DMS153 treated with DMSO at 0.1 percent for 48 hours (cell line): ENCODE results near the gene TMEM273.

Source experiments
- DNase-seq: peaks from one replicate; lab custom pipeline; 2025; ENCODE audit not compliant: unreplicated experiment; lab: John Stamatoyannopoulos, UW

The TMEM273 gene

DNA sequence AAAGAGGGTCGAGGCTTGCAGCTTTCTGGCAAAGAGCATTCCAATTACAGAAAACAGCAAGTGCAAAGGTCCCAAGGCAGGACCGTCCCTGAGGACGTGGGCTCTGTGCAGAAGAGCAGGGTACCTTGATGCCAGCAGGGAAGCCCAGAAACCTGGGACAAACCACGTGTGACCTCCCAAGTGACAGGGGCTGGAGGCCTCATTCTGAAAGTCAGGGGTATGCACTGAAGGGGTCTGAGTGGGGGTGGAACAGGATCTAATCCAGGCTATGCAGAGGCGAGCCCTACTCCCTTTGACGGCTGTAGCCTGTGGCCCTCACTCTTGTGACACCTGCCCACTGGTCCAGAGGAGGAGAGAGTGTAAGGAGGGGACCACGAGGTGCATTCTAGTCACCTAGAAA is 22.9 kb downstream of the TMEM273 start:
- DNase-seq: no peak

DNA sequence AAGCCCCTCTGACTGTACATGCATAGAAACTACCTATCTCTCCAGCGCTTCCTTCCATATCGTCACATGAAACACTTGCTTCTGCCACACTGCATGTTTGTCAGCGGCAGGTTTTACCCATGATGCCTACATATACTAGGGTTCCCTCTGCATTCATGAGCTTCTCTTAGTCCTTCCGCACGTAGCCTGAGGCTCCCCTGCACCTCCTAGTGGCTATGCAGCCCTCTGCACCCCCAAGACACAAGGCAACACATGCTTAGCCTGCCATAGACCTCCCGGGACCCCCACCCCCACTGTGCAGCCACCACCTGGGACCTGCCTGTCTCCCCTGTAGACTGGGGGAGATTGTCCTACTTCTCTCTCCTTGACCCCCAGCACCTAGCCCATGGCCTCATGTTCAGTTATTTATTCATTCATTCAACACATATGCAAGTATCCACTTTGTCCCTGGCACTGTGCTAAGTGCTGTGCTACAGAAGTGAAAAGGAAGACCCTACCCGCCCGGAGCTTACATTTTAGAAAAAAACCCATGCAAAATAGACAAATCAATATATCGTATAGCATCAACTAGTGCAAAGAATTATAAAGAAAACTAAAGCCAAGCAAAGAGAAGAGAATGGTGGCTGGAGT is 23.5 kb downstream of the TMEM273 start:
- no peak for DNase-seq

DNA sequence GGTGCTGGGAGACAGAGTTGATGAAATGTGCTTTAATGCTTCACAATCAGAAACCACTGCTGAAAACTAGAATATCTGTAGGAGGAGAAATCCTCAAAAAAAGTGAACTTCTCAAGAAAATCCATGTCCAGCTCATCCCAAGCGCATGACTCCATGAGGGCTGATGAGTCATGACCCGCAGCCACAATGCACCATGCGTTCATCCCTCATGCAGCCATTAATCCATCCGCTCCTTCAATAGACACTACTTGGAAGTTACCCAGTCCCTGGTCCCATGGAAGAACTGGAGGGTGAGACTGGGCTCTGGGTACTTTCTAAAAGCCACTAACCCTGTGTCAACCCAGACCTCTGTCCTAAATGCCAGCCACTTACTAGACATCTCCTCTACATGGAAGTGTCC is 24.4 kb downstream of the TMEM273 start:
- DNase-seq: no peak

DNA sequence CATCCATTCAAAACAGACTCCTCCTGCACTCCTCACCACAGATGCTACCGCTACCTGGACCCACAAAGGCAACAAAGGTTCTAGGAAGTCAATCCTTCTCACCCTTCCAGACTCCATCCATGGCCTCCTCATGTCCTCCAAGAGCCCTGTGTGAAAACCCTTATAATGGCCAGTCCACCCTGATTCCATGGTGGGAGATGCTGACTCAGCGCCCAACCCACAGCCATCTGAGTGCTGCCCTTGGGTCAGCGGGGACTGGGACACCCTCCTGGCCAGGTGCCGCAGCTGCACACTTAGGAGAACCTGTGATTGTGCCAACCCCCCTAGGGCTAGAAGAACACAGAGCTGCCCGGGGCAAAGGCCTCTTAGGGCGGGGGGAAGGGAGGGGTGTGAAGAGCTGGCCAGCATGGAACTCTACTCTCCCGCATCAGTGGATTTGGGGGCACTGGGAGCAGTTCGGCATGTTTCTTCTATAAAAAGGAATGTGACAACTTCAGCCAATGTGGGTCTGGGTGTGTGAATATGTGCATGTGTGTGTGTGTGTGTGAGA is 25.4 kb downstream of the TMEM273 start:
- DNase-seq: no peak

DNA sequence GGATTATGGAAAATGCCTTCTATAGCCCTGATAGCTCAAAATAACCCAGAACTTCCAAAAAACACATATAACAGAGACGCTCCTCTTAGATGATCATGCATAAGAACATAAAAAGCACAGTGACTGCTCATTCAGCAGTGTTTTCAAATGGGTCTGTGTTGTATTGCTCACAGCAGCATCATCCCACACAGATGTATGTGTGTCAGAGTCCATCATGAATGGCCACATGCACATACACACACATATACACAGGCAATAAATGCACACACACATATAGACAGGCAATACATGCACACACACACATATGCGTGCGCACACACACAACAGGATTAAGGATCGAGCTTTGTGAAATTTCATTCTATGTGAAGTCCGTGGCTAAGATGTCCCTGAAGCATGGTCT is 26.1 kb downstream of the TMEM273 start:
- no peak for DNase-seq

DNA sequence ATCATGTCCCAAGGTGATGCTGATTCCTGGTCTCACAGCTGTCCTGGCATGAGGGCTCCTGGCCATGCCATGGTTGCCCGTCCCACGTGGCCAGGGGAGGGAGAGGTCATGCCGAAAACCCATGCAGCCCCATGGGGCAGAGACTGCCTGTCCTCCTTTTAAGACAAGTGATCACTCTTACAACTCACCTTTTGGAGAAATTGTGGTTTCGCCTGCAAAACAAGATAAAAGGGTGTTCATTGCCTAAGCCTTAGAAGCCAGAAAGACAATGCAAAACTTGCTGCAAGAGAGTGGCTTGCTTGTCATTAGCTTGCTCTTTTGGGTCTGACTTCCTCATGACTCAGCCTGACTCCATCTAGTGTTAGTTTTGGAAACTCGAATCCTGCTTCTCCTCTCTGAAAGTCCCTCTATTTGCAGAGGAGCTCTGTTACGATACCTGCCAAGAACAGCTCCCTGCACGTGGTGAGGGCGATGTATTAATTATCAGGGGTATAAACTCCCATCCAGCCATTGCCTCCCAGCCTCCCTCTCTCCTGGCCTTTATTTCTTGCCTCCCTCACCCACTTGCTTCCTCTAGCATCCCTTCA is 26.7 kb downstream of the TMEM273 start:
- DNase-seq: no peak

DNA sequence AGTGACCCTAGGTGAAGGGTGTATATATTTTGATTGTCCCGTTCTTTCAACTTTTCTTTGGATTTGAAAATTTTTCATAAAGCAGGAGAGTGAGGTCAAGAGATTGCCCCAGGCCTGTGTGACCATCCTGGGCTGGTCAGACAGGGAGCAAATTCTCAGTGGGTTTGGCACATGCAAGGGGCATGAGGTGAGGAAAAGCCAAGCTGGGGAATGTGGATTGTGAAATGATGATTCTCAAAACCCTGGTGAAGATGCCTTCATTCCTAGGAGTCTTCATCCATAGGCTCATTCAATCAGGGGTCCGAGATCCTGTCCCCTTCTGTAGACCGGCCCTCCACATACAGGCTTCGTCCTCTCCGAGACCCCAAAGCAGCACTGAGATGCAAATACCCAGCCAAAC is 27.4 kb downstream of the TMEM273 start:
- DNase-seq: no peak

DNA sequence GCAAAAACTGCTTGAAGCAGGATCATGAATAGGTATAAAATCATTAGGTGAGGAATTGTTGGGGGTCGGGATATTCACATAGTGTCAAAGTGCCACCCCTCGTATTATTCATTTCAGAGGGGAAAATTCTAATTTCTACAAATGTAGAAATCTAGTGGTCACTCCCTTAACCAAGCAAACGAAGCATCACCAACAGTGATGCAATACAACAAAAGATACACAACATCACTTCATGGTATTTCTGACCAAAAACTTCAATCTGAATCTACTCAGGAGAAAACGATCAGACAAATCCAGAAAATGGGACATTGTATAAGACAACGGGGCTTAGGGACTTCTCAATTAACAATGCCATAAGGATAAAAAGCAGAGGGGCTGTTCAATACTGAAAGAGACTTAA is 28.1 kb downstream of the TMEM273 start:
- DNase-seq: no peak

DNA sequence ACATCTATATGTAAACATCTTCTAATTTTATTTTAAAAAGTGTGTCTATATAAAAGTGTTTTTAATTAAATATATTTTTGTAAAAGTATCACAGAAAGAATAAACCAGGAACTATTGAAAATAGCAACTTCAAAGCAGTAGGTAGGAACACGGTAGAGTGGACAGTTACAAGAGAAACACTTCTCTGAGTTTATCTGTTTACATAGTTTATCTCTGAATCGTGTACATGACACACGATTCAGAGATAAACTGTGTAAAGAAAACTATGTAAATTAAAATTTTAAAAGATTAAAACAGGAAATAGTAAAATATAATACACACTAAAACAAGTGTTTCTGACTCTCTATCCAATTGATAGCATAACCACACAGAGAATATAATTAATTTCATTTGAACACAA is 29.3 kb downstream of the TMEM273 start:
- DNase-seq: no peak

DNA sequence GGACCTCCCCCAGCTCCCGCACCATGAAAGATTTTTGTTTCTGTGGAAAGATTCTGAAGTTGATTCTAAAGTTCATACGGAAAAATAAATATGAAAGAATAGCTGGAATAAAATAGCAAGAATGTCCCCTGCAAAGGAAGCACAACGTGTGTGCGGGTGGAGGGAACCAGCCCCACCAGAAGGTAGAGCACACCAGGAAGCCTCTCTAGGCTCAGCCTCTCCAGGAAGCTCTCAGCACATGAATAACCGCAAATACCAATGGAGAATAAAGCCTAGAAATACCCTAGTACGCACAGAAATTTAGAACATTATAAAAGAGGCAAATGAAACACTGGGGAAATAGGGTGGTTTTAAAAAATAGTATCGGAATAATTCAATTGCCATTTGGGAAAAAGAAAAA is 29.8 kb downstream of the TMEM273 start:
- no peak for DNase-seq

DNA sequence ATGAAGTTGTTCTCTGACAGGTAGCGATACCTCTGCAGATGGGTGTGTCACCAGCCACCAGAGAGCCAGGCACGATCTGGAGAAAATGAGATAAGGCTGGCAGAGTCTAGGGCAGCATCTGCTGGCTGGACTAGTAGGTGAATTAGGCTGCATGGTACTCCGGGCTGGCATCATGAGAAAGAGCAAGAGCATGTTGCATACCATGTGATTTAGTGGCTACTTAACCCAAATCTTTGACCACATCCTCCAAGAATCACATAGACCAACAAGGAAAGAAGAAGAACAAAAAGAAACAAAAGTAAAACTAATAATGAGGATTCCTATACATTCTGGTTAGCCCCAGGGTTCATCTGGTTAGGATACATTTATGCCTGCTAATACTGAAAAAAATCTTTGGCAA is 31.0 kb downstream of the TMEM273 start:
- DNase-seq: no peak

DNA sequence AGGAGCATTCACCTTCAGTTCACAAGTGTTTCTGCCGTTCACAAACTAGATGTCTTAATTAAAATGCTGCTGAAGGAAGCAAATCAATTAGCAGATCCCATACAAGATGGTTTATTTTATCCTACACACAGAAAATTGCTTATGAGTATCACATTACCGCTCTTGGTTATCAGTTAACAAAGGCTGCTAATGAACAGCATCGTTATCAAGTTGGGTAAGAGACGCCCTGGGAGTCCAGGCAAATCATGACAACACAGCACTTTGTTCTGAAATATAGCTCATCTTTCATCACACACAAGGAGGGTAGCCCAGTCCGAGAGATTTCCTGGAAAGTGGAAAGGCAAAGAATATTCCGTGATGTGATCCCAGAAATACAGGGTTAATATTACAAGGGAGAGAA is 33.5 kb downstream of the TMEM273 start:
- no peak for DNase-seq

DNA sequence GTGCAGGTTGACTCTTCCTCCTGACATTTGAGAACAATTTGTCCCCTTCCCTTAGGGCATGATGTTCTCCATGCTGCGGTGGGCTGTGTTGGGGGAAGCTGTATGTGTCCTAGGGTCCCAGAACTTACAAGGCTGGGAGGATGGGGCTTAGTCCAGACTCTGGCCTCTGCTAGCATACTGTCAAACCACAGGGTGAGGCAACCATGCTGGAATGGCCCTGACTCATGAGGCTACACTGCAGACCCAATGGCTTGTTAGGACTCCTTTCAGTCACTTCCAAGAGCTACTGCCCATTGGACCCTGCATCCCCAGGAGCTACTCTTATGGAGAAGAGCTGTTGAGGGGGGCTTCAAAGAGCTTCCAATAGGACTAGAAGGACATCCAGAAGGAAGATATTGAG is 34.2 kb downstream of the TMEM273 start:
- DNase-seq: no peak

DNA sequence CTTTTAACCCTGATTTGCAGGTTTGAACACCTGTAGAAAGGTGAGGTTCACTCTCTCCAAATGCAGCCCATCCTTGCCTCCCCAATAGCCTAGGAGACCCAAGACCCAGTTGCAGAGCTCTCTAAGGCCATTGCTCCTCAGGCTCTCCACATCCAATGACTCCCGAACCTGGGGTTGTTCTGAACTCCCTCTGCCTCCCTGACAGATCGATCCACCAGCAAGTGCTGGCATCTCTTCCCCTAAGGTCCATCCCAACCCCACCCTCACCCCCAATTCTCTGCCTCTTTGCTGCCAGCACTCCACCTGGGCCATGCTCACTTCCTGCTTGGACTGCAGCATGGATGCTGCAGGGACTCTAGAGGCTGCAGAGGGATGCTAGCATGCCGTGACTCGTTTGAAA is 35.1 kb downstream of the TMEM273 start:
- no peak for DNase-seq

DNA sequence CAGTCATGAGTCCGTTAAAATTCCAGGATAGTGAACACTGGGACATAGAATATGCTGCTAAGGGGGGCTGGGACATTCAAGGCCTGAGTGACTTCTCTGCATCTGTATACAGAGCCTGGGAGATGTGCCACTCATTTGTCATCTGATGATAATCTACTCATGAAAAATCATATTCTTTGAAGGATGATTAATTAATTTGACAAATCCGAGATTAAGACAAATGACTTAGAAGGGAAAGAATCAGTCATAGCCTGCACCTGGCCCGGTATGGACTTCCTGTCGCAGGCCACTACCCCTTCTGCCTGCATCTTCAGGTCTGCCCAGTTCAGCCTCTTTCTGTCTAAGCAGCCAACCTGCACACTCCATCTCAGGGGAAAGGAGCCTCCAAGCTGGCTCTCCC is 35.5 kb downstream of the TMEM273 start:
- no peak for DNase-seq

DNA sequence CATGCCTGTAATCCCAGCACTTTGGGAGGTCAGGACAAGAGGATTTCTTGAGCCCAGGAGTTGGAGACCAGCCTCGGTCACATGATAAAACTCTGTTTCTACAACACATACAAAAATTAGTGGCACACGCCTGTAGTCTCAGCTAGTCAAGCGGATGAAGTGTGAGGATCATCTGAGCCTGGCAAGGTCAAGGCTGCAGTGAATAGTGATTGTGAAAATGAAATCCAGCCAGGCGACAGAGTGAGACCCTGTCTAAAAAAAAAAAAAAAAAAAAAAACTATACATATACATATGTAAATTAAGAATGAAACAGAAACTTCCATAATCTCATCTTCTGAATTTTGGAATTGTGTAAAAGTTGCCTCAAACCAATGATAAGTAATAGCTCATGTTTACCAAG is 36.2 kb downstream of the TMEM273 start:
- DNase-seq: no peak

DNA sequence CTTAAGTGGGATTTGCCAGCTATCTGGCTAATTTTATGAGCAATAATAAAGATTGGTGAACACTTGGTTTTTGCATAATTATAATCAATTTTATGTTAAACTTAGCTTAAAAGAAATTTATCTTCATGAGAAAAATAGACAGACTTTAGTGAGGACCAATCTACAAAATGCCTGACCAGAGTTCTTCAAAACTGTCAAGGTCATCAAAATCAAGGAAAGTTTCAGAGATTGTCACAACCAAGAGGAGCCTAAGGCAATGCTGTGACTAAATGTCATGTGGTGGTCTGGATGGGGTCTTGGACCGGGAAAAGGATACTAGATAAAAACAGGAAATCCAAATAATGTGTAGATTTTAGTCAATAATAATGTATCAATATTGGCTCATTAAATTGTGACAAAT is 36.7 kb downstream of the TMEM273 start:
- no peak for DNase-seq

DNA sequence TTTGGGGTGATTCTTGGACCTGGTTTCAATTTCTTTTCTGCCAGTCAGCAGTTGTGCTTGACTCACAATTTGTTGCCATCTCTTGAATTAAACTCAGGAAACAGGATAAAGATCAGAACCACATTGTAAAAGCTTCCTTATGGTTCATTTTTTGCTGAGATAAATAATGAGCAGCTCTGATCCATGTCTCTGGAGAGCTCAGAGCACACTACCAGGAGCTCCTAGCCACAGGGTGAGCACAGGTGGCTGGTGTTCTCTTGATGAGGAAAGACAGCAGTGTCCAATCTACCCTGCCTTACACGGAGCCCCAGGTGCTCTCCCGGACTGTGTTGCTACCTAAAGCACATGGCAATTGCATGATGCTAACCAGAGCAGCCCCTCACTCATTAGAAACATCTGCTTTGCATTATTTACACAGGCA is 37.2 kb downstream of the TMEM273 start:
- no peak for DNase-seq

DNA sequence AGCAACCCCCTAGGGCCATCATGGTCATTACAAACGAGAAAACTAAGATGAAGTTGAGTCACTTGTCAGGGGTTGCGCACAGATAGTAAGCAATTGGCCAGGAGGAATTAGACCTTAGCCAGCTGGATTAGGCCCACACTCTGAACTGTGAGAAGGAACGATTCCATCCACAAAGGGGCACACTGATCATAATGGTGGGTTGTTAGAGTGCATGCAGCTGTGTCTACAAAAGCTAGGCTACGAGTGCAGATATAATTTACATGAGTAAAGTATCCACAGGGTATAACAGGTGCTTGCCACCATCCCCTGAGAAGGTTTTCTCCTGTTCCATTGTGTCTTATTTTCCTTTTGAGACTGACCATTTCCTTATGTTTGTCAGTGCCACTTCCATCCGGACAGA is 37.8 kb downstream of the TMEM273 start:
- no peak for DNase-seq

DNA sequence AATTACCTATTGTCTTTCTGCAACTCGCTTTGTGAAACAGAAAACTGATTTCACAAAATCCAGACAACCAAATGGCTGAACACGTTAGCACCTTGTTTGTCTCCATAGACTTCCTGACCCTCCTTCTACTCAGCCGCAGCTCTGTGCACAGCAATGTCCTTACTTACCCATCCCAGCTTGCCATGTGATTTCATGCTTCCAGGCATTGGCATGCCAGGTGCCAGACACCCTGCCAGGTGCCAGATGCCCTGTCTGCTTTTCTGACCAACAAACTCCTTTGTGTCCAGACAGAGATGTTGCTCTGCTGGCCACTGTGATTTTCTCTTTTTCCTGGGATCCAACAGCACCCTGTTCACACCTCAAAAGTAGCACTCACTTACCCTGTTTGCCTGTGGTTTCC is 38.3 kb downstream of the TMEM273 start:
- no peak for DNase-seq

DNA sequence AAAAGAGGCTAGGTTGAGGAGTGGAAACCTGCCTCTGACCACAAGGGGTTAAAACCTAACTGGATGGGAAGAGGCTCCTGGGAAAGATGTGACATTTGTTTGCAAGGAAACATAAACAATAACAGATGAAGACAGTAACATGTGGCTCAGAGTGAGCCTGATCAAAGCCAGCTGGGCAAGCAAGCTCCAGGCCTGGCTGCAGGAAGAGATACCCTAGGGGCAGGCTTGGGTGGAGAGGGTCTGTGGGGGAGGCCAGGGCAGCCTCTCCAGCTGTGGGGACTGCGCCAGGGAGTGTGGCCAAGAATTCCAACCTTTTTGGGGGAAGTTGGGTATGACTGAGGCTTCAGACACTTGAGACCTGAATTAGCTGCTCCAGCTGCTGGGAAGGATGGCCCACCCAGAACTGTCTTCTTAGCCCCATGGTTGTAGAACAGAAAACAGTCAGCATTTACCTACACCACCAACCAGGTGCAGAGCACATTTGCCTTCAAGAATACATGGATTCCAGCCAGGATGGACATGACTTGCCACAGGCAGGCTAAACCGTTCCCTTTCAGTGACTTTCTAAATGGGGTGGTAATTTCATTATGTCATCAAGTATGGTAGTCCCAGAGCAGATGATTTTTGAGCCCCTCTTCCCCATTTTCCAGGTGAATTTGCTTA is 44.0 kb downstream of the TMEM273 start:
- no peak for DNase-seq

DNA sequence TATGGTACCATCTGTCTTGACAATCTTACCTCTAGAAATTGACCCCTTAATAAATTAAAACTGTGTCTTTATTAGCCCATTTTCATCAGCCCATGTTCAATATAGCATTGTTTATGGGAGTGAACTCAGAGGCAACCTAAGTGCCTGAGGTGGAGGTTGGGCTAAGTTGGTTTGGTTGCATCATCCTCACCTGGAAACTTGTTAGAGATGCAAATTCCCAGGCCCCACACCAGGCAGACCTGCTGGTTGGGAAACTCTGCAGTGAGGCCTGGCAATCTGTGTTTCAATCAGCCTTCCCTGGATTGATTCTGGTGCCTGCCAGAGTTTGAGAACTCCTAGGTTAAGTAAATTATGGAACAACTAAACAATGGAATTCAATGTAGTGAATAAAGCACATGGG is 44.9 kb downstream of the TMEM273 start:
- DNase-seq: no peak
